Endothelial cell of umbilical vein (primary cell): ENCODE measurements around the gene STK24. TPM values are rescaled to one million over a fixed set of nuclear protein-coding genes. Genes with fewer than 3 reads are reported as not detected.

Experiments
- BruUV-seq: library from RNA; stranded (reverse); fragments of 400-500 nt; replicated peaks from 2 replicates; lab custom pipeline; 2021; lab: Mats Ljungman, UMichigan
- CTCF ChIA-PET: fragments of 300-600, 350-600 bp; sonication (Branson Sonifier 250); formaldehyde crosslinking; loops from one replicate; lab custom pipeline; 2021; ENCODE audit warnings: antibody characterized with exemption, inconsistent platforms; lab: Charles Lee
- POLR2A ChIA-PET: fragments of 300-600, 350-600 bp; sonication (Branson Sonifier 250); formaldehyde crosslinking; loops from one replicate; lab custom pipeline; 2021; ENCODE audit warnings: antibody characterized with exemption, inconsistent platforms; lab: Charles Lee
- DNase-seq: peaks from one replicate; pipeline ENCODE4 v3.0.0-alpha.2; 2011; ENCODE audit warnings: low read depth, low spot score
- FAIRE-seq: peaks from 2 replicates; lab custom pipeline; 2011; peaks lifted over from hg19 to GRCh38; lab: Jason Lieb, UNC
- H2AFZ ChIP-seq: 2 replicates; pipeline ENCODE4 v1.6.0; 2012; ENCODE audit warnings: low read depth, low read length, control low read depth, inconsistent platforms
- H3K27ac ChIP-seq: 2 replicates; pipeline ENCODE4 v1.5.1; 2011; ENCODE audit warnings: low read depth, mild to moderate bottlenecking, control low read depth, low read length, moderate library complexity; ENCODE audit not compliant: insufficient read depth
- H3K27me3 ChIP-seq, 2 experiments: 2 replicates each; pipeline versions ENCODE4 v1.6.0 to v1.6.1; 2011; ENCODE audit warnings: low read length in 2 of 2, mixed read lengths in 1 of 2; ENCODE audit not compliant: control insufficient read depth in 2 of 2, insufficient read depth in 2 of 2
- H3K36me3 ChIP-seq, 2 experiments: 2 replicates in 1 of 2; 3 replicates in 1 of 2; pipeline ENCODE4 v1.5.1; 2011; ENCODE audit warnings: low read length in 2 of 2, mild to moderate bottlenecking in 1 of 2, moderate library complexity in 1 of 2; ENCODE audit not compliant: control insufficient read depth in 2 of 2, insufficient read depth in 2 of 2; ENCODE audit errors: extremely low read depth in 1 of 2
- H3K4me1 ChIP-seq: 3 replicates; pipeline ENCODE4 v1.5.1; 2011; ENCODE audit warnings: mild to moderate bottlenecking, low read length; ENCODE audit not compliant: control insufficient read depth, insufficient read depth; ENCODE audit errors: extremely low read depth
- H3K4me2 ChIP-seq: 2 replicates; pipeline ENCODE4 v1.6.1; 2011; ENCODE audit warnings: low read length, control low read depth, mixed read lengths; ENCODE audit not compliant: insufficient read depth
- H3K4me3 ChIP-seq, 3 experiments: fragments of 200-600 bp in 1 of 3; sonication (generic), shearing (Covaris generic) in 1 of 3; replicated peaks in 1 of 3; 2 replicates each; pipeline ENCODE4 v1.5.1; 2011 to 2016; ENCODE audit warnings: control low read depth in 3 of 3, low read length in 3 of 3, mild to moderate bottlenecking in 2 of 3, inconsistent platforms in 1 of 3, low read depth in 1 of 3, moderate library complexity in 1 of 3; ENCODE audit not compliant: insufficient read depth in 1 of 3
- H3K79me2 ChIP-seq: 2 replicates; pipeline ENCODE4 v1.6.0; 2012; ENCODE audit warnings: low read length, inconsistent platforms; ENCODE audit not compliant: control insufficient read depth, insufficient read depth
- H3K9ac ChIP-seq: replicated peaks from 2 replicates; pipeline ENCODE3; 2011; ENCODE audit warnings: low read length, control low read depth; ENCODE audit not compliant: insufficient read depth; ENCODE audit errors: extremely low read depth
- H3K9me1 ChIP-seq: replicated peaks from 3 replicates; pipeline ENCODE4 v1.6.0; 2011; ENCODE audit warnings: mild to moderate bottlenecking, low read length; ENCODE audit not compliant: control insufficient read depth, insufficient read depth; ENCODE audit errors: extremely low read depth
- H3K9me3 ChIP-seq: replicated peaks from 2 replicates; pipeline ENCODE4 v1.5.1; 2012; ENCODE audit warnings: low read length, inconsistent platforms; ENCODE audit not compliant: control insufficient read depth, insufficient read depth
- H4K20me1 ChIP-seq: replicated peaks from 2 replicates; pipeline ENCODE3; 2011; ENCODE audit warnings: mild to moderate bottlenecking, low read length; ENCODE audit not compliant: control insufficient read depth, insufficient read depth; ENCODE audit errors: extremely low read depth
- CTCF ChIP-seq, 2 donors: IDR thresholded peaks; 1 replicate in 1 of 2; 2 replicates in 1 of 2; pipeline ENCODE4 v1.5.1; 2011; ENCODE audit warnings: low read length in 2 of 2, mild to moderate bottlenecking in 2 of 2, moderate library complexity in 2 of 2, control low read depth in 1 of 2, inconsistent platforms in 1 of 2, low read depth in 1 of 2; ENCODE audit not compliant: insufficient read depth in 1 of 2; ENCODE audit errors: extremely low read depth in 1 of 2
- EZH2 ChIP-seq: IDR thresholded peaks from 2 replicates; pipeline ENCODE4 v1.6.1; 2012; ENCODE audit warnings: borderline replicate concordance, low read depth, mild to moderate bottlenecking, moderate library complexity, low read length, inconsistent platforms; ENCODE audit not compliant: severe bottlenecking
- FOS ChIP-seq: IDR thresholded peaks from 2 replicates; pipeline ENCODE4 v1.6.1; 2011; ENCODE audit warnings: mild to moderate bottlenecking, low read length, moderate library complexity, borderline replicate concordance; ENCODE audit not compliant: insufficient read depth
- GATA2 ChIP-seq: IDR thresholded peaks from 2 replicates; pipeline ENCODE4 v1.7.0; 2011; ENCODE audit warnings: low read depth, mild to moderate bottlenecking, moderate library complexity, mixed read lengths, low read length; ENCODE audit not compliant: insufficient read length, insufficient read depth
- JUN ChIP-seq: IDR thresholded peaks from 2 replicates; pipeline ENCODE4 v1.6.1; 2011; ENCODE audit warnings: borderline replicate concordance, low read depth; ENCODE audit not compliant: insufficient read length, insufficient read depth
- MAX ChIP-seq: IDR thresholded peaks from 2 replicates; pipeline ENCODE4 v1.6.1; 2011; ENCODE audit not compliant: insufficient read depth, insufficient read length
- MYC ChIP-seq: IDR thresholded peaks from one replicate; pipeline ENCODE4 v1.6.1; 2011; ENCODE audit warnings: mild to moderate bottlenecking, low read depth, low read length
- POLR2A ChIP-seq: IDR thresholded peaks from 2 replicates; pipeline ENCODE4 v1.6.1; 2012; ENCODE audit warnings: low read depth, mild to moderate bottlenecking, control low read depth, low read length
- POLR2AphosphoS5 ChIP-seq: IDR thresholded peaks from 2 replicates; pipeline ENCODE4 v1.6.1; 2012; ENCODE audit warnings: low read depth, mild to moderate bottlenecking, control low read depth, low read length, moderate library complexity; ENCODE audit not compliant: insufficient read depth
- dilution Hi-C: fragments of 300-500 bp; cut with MboI; formaldehyde crosslinking; loops from one replicate; pipeline ENCODE4 v1.15.0; 2019; ENCODE audit warnings: low sequenced_read_pairs; ENCODE audit not compliant: extremely low pct_ligation_motif_present
- intact Hi-C: fragments of 100-400 bp; cut with micrococcal nuclease; formaldehyde crosslinking; loops from one replicate; pipeline ENCODE4 v1.10.0; 2022
- polyA plus RNA-seq, 4 experiments: library from polyadenylated mRNA; depleted of rRNA in 3 of 4; stranded (reverse) in 3 of 4; unstranded in 1 of 4; fragments of >200 nt; gene quantifications; 2 replicates each; pipeline versions ENCODE4 v1.2.1 to v1.2.3, GENCODE V29; 2011 to 2012; ENCODE audit warnings: missing spikeins in 1 of 4
- total RNA-seq: library from RNA; stranded (reverse); gene quantifications from 2 replicates; pipeline ENCODE4 v1.2.3, GENCODE V29; 2021

The STK24 gene
- total and polyA plus RNA-seq, 2 donors (not counting 3 experiments of a cell fraction or from before 2014, with no cell fraction given), result 43.3 to 100 TPM

- CTCF ChIA-PET, result no interaction called here
- BruUV-seq, result no TSS peak
- H3K9me1 ChIP-seq, result no peaks in the 10 kb centered on the region
- H3K36me3 ChIP-seq, result peaks cover 0 to 8% of the 10 kb centered on the region in 2 experiments
- no peaks in the 10 kb centered on the region for H3K27me3 ChIP-seq
- H3K79me2 ChIP-seq, result no peaks in the 10 kb centered on the region
- no peak overlapping the region for H3K27ac ChIP-seq
- no peak overlapping the region for H3K4me2 ChIP-seq
- intact Hi-C loops (no loop called here), dilution Hi-C loops (no loop called here)
- no peak for DNase-seq
- FAIRE-seq, result no peak
- no peaks in the 10 kb centered on the region for H3K4me1 ChIP-seq
- no peak overlapping the region for H3K9ac ChIP-seq
- no peak for TF ChIP-seq JUN
- TF ChIP-seq POLR2A, result no peak
- no peak for TF ChIP-seq EZH2
- TF ChIP-seq MYC, result no peak
- TF ChIP-seq FOS, result no peak
- no peak for TF ChIP-seq POLR2AphosphoS5
- no peak for TF ChIP-seq MAX
- no peak for TF ChIP-seq CTCF (IDR thresholded peaks at IDR 0.05; ENCODE audit: extremely low read depth in 1 of 2, insufficient read depth in 1 of 2, low read depth in 1 of 2, low read length in 2 of 2)
- no peak for TF ChIP-seq GATA2
- H4K20me1 ChIP-seq, result no peaks in the 10 kb centered on the region
- no peak overlapping the region for H3K4me3 ChIP-seq
- POLR2A ChIA-PET, result no interaction called here
- no peak overlapping the region for H2AFZ ChIP-seq
- no peaks in the 10 kb centered on the region for H3K9me3 ChIP-seq
These were observed 178.3 kb downstream of the STK24 start for GRCh38 chr13:98398581-98398980.
